Endothelial cell of umbilical vein (primary cell): ENCODE results near the gene CCNK. TPM values are rescaled to one million over a fixed set of nuclear protein-coding genes. Genes with fewer than 3 reads are reported as not detected.

Source experiments
- BruUV-seq: library from RNA; stranded (reverse); fragments of 400-500 nt; replicated peaks from 2 replicates; lab custom pipeline; 2021; lab: Mats Ljungman, UMichigan
- CTCF ChIA-PET: fragments of 300-600, 350-600 bp; sonication (Branson Sonifier 250); formaldehyde crosslinking; loops from one replicate; lab custom pipeline; 2021; ENCODE audit warnings: antibody characterized with exemption, inconsistent platforms; lab: Charles Lee
- POLR2A ChIA-PET: fragments of 300-600, 350-600 bp; sonication (Branson Sonifier 250); formaldehyde crosslinking; loops from one replicate; lab custom pipeline; 2021; ENCODE audit warnings: antibody characterized with exemption, inconsistent platforms; lab: Charles Lee
- DNase-seq: peaks from one replicate; pipeline ENCODE4 v3.0.0-alpha.2; 2011; ENCODE audit warnings: low read depth, low spot score
- FAIRE-seq: peaks from 2 replicates; lab custom pipeline; 2011; peaks lifted over from hg19 to GRCh38; lab: Jason Lieb, UNC
- H2AFZ ChIP-seq: 2 replicates; pipeline ENCODE4 v1.6.0; 2012; ENCODE audit warnings: low read depth, low read length, control low read depth, inconsistent platforms
- H3K27ac ChIP-seq: 2 replicates; pipeline ENCODE4 v1.5.1; 2011; ENCODE audit warnings: low read depth, mild to moderate bottlenecking, control low read depth, low read length, moderate library complexity; ENCODE audit not compliant: insufficient read depth
- H3K27me3 ChIP-seq, 2 experiments: 2 replicates each; pipeline versions ENCODE4 v1.6.0 to v1.6.1; 2011; ENCODE audit warnings: low read length in 2 of 2, mixed read lengths in 1 of 2; ENCODE audit not compliant: control insufficient read depth in 2 of 2, insufficient read depth in 2 of 2
- H3K36me3 ChIP-seq, 2 experiments: 2 replicates in 1 of 2; 3 replicates in 1 of 2; pipeline ENCODE4 v1.5.1; 2011; ENCODE audit warnings: low read length in 2 of 2, mild to moderate bottlenecking in 1 of 2, moderate library complexity in 1 of 2; ENCODE audit not compliant: control insufficient read depth in 2 of 2, insufficient read depth in 2 of 2; ENCODE audit errors: extremely low read depth in 1 of 2
- H3K4me1 ChIP-seq: 3 replicates; pipeline ENCODE4 v1.5.1; 2011; ENCODE audit warnings: mild to moderate bottlenecking, low read length; ENCODE audit not compliant: control insufficient read depth, insufficient read depth; ENCODE audit errors: extremely low read depth
- H3K4me2 ChIP-seq: 2 replicates; pipeline ENCODE4 v1.6.1; 2011; ENCODE audit warnings: low read length, control low read depth, mixed read lengths; ENCODE audit not compliant: insufficient read depth
- H3K4me3 ChIP-seq, 3 experiments: fragments of 200-600 bp in 1 of 3; sonication (generic), shearing (Covaris generic) in 1 of 3; replicated peaks in 1 of 3; 2 replicates each; pipeline ENCODE4 v1.5.1; 2011 to 2016; ENCODE audit warnings: control low read depth in 3 of 3, low read length in 3 of 3, mild to moderate bottlenecking in 2 of 3, inconsistent platforms in 1 of 3, low read depth in 1 of 3, moderate library complexity in 1 of 3; ENCODE audit not compliant: insufficient read depth in 1 of 3
- H3K79me2 ChIP-seq: 2 replicates; pipeline ENCODE4 v1.6.0; 2012; ENCODE audit warnings: low read length, inconsistent platforms; ENCODE audit not compliant: control insufficient read depth, insufficient read depth
- H3K9ac ChIP-seq: replicated peaks from 2 replicates; pipeline ENCODE3; 2011; ENCODE audit warnings: low read length, control low read depth; ENCODE audit not compliant: insufficient read depth; ENCODE audit errors: extremely low read depth
- H3K9me1 ChIP-seq: replicated peaks from 3 replicates; pipeline ENCODE4 v1.6.0; 2011; ENCODE audit warnings: mild to moderate bottlenecking, low read length; ENCODE audit not compliant: control insufficient read depth, insufficient read depth; ENCODE audit errors: extremely low read depth
- H3K9me3 ChIP-seq: replicated peaks from 2 replicates; pipeline ENCODE4 v1.5.1; 2012; ENCODE audit warnings: low read length, inconsistent platforms; ENCODE audit not compliant: control insufficient read depth, insufficient read depth
- H4K20me1 ChIP-seq: replicated peaks from 2 replicates; pipeline ENCODE3; 2011; ENCODE audit warnings: mild to moderate bottlenecking, low read length; ENCODE audit not compliant: control insufficient read depth, insufficient read depth; ENCODE audit errors: extremely low read depth
- CTCF ChIP-seq, 2 donors: IDR thresholded peaks; 1 replicate in 1 of 2; 2 replicates in 1 of 2; pipeline ENCODE4 v1.5.1; 2011; ENCODE audit warnings: low read length in 2 of 2, mild to moderate bottlenecking in 2 of 2, moderate library complexity in 2 of 2, control low read depth in 1 of 2, inconsistent platforms in 1 of 2, low read depth in 1 of 2; ENCODE audit not compliant: insufficient read depth in 1 of 2; ENCODE audit errors: extremely low read depth in 1 of 2
- EZH2 ChIP-seq: IDR thresholded peaks from 2 replicates; pipeline ENCODE4 v1.6.1; 2012; ENCODE audit warnings: borderline replicate concordance, low read depth, mild to moderate bottlenecking, moderate library complexity, low read length, inconsistent platforms; ENCODE audit not compliant: severe bottlenecking
- FOS ChIP-seq: IDR thresholded peaks from 2 replicates; pipeline ENCODE4 v1.6.1; 2011; ENCODE audit warnings: mild to moderate bottlenecking, low read length, moderate library complexity, borderline replicate concordance; ENCODE audit not compliant: insufficient read depth
- GATA2 ChIP-seq: IDR thresholded peaks from 2 replicates; pipeline ENCODE4 v1.7.0; 2011; ENCODE audit warnings: low read depth, mild to moderate bottlenecking, moderate library complexity, mixed read lengths, low read length; ENCODE audit not compliant: insufficient read length, insufficient read depth
- JUN ChIP-seq: IDR thresholded peaks from 2 replicates; pipeline ENCODE4 v1.6.1; 2011; ENCODE audit warnings: borderline replicate concordance, low read depth; ENCODE audit not compliant: insufficient read length, insufficient read depth
- MYC ChIP-seq: IDR thresholded peaks from one replicate; pipeline ENCODE4 v1.6.1; 2011; ENCODE audit warnings: mild to moderate bottlenecking, low read depth, low read length
- POLR2A ChIP-seq: IDR thresholded peaks from 2 replicates; pipeline ENCODE4 v1.6.1; 2012; ENCODE audit warnings: low read depth, mild to moderate bottlenecking, control low read depth, low read length
- POLR2AphosphoS5 ChIP-seq: IDR thresholded peaks from 2 replicates; pipeline ENCODE4 v1.6.1; 2012; ENCODE audit warnings: low read depth, mild to moderate bottlenecking, control low read depth, low read length, moderate library complexity; ENCODE audit not compliant: insufficient read depth
- dilution Hi-C: fragments of 300-500 bp; cut with MboI; formaldehyde crosslinking; loops from one replicate; pipeline ENCODE4 v1.15.0; 2019; ENCODE audit warnings: low sequenced_read_pairs; ENCODE audit not compliant: extremely low pct_ligation_motif_present
- intact Hi-C: fragments of 100-400 bp; cut with micrococcal nuclease; formaldehyde crosslinking; loops from one replicate; pipeline ENCODE4 v1.10.0; 2022
- polyA plus RNA-seq, 4 experiments: library from polyadenylated mRNA; depleted of rRNA in 3 of 4; stranded (reverse) in 3 of 4; unstranded in 1 of 4; fragments of >200 nt; gene quantifications; 2 replicates each; pipeline versions ENCODE4 v1.2.1 to v1.2.3, GENCODE V29; 2011 to 2012; ENCODE audit warnings: missing spikeins in 1 of 4
- total RNA-seq: library from RNA; stranded (reverse); gene quantifications from 2 replicates; pipeline ENCODE4 v1.2.3, GENCODE V29; 2021
- TF ChIP-seq, protein P1 (sequence below): IDR thresholded peaks from 2 replicates; pipeline ENCODE4 v1.6.1; 2011; ENCODE audit not compliant: insufficient read depth, insufficient read length

CCNK gene
- total and polyA plus RNA-seq, 2 donors (not counting 3 experiments of a cell fraction or from before 2014, with no cell fraction given), result 11.9 to 59.3 TPM

GRCh38 chr14:99534333-99534732, 53.1 kb downstream of the CCNK start:
- Histone ChIP-seq H3K27ac (no peak overlapping the region), H2AFZ (no peak overlapping the region), H3K4me2 (no peak overlapping the region), H4K20me1 (no peaks in the 10 kb centered on the region), H3K36me3 (no peaks in the 10 kb centered on the region), H3K27me3 (no peaks in the 10 kb centered on the region), H3K79me2 (no peaks in the 10 kb centered on the region), H3K4me1 (peaks cover 27% of the 10 kb centered on the region), H3K9me3 (no peaks in the 10 kb centered on the region), H3K9me1 (no peaks in the 10 kb centered on the region), H3K9ac (no peak overlapping the region), H3K4me3 (no peak overlapping the region)
- TF ChIP-seq JUN (no peak), GATA2 (no peak), EZH2 (no peak), FOS (no peak), MYC (no peak), POLR2AphosphoS5 (no peak), POLR2A (no peak), CTCF (IDR thresholded peaks at IDR 0.05; ENCODE audit: extremely low read depth in 1 of 2, insufficient read depth in 1 of 2, low read depth in 1 of 2, low read length in 2 of 2) (no peak)
- TF ChIP-seq, protein P1, sequence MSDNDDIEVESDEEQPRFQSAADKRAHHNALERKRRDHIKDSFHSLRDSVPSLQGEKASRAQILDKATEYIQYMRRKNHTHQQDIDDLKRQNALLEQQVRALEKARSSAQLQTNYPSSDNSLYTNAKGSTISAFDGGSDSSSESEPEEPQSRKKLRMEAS, result no peak
- DNase-seq (no peak), FAIRE-seq (no peak)
- CTCF ChIA-PET, result interaction anchor here (1.0 to 1.2 kb wide), 2 partner anchors 8 to 88 kb away, joined by 3 read pairs; no protein-coding TSS in a partner anchor
- POLR2A ChIA-PET, result interaction anchor here (1.0 kb wide), 1 partner anchor 70 kb away, joined by 3 read pairs; the partner anchor contains the start of gene CCDC85C
- no TSS peak for BruUV-seq
- dilution Hi-C loops, result no loop called here
- intact Hi-C loops, result loop anchor here (10.0 kb wide), 1 partner anchor 220 kb away; no protein-coding TSS in a partner anchor
